Hepatocyte (in vitro differentiated cells): ENCODE measurements around the gene NAV2.

Source experiments
- EZH2 ChIP-seq: fragments of 200-600 bp; sonication (generic); IDR thresholded peaks from 2 replicates; pipeline ENCODE4 v1.6.1; 2016; ENCODE audit warnings: antibody characterized with exemption, mild to moderate bottlenecking, borderline replicate concordance
- EZH2phosphoT487 ChIP-seq: fragments of 200-600 bp; sonication (generic); IDR thresholded peaks from one replicate; pipeline ENCODE4 v1.6.1; 2018; ENCODE audit warnings: antibody characterized with exemption, mild to moderate bottlenecking, low read depth, moderate library complexity; ENCODE audit not compliant: unreplicated experiment, severe bottlenecking
- TF ChIP-seq, protein P1 (sequence below): fragments of 200-600 bp; sonication (generic); IDR thresholded peaks from 2 replicates; pipeline ENCODE4 v1.5.1; 2016; ENCODE audit warnings: antibody characterized with exemption, mild to moderate bottlenecking; ENCODE audit not compliant: poor library complexity

DNA sequence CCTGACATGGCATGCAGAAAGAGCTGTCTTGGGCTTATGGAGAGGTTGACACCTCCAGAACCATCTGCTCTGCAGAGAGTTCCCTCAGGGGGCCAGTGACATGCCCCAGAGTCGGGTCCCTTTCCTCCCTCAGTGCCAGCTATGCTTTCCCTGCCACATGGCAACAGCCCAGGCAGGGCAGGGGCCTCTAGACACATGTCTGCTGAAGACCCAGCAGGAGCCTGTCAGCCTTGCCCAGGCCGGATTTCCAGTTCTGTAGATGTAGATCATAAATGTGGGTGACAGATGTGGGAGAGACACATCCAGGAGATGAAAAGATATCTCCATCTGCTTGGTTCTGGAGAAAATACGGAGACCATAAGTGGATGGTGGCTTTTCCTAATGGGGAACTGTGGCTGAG lies 25.5 kb downstream of the NAV2 start:
- TF ChIP-seq EZH2, result no peak
- TF ChIP-seq, protein P1, sequence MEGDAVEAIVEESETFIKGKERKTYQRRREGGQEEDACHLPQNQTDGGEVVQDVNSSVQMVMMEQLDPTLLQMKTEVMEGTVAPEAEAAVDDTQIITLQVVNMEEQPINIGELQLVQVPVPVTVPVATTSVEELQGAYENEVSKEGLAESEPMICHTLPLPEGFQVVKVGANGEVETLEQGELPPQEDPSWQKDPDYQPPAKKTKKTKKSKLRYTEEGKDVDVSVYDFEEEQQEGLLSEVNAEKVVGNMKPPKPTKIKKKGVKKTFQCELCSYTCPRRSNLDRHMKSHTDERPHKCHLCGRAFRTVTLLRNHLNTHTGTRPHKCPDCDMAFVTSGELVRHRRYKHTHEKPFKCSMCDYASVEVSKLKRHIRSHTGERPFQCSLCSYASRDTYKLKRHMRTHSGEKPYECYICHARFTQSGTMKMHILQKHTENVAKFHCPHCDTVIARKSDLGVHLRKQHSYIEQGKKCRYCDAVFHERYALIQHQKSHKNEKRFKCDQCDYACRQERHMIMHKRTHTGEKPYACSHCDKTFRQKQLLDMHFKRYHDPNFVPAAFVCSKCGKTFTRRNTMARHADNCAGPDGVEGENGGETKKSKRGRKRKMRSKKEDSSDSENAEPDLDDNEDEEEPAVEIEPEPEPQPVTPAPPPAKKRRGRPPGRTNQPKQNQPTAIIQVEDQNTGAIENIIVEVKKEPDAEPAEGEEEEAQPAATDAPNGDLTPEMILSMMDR, result no peak
- no peak for TF ChIP-seq EZH2phosphoT487
